DOHH2 (cell line): ENCODE results near the gene PCDHGC5.

Experiments
- CTCF ChIP-seq: fragments of 200-600 bp; sonication (generic); IDR thresholded peaks from one replicate; pipeline ENCODE4 v1.5.1; 2014; ENCODE audit warnings: antibody characterized with exemption, mild to moderate bottlenecking, low read depth, low read length; ENCODE audit not compliant: poor library complexity, severe bottlenecking
- EZH2phosphoT487 ChIP-seq: fragments of 200-600 bp; sonication (generic); IDR thresholded peaks from 2 replicates; pipeline ENCODE4 v1.6.1; 2017; ENCODE audit warnings: borderline replicate concordance, mild to moderate bottlenecking, antibody characterized with exemption, low read length, moderate library complexity, mixed read lengths

- no peak for TF ChIP-seq CTCF
- no peak for TF ChIP-seq EZH2phosphoT487
These were observed 45.0 kb downstream of the PCDHGC5 start for GRCh38 chr5:141533897-141534296.
